IPS-NIHi7 (cell line): Measurements from ENCODE around the gene CDK6.

ENCODE experiments used
- DNase-seq: peaks from one replicate; pipeline ENCODE4 v3.0.0; 2012; ENCODE audit warnings: mixed read lengths; ENCODE audit errors: extremely low spot score

CDK6 gene

DNA sequence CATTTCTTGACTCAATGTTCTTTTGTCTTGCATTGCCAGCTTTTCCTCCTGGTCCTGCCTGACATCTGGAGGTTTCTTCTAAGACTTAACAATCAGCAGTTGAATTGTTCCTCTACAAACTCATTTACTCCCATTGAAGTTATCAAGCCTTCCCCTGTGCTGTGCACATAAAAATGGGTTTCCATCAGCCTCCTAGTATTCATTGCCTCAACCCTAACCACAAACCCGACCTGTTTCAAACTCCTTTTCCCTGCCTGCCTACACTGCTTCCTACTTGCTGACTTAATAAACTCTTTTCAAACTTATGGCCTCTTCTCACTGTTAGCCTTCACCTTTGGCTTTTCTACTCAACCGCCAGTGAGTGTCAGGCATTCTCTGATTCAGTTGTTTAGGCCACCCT lies 9.4 kb upstream of the CDK6 start:
- DNase-seq: no peak

DNA sequence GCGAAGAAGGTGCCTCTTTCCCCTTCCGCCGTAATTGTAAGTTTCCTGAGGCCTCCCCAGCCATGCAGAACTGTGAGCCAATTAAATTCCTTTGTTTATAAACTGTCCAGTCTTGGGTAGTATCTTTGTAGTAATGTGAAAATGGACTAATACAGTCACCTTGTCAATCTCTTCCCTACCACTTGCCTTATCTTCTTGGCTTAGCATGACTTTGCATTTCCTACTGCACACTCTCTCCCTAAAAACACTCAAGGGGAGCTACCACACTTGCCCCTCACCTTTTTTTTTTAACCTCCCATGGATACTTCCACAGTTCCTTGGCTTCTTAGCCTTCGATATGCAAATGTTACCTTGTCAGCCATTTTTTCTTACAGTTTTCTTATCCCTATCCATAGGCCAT lies 7.4 kb upstream of the CDK6 start:
- DNase-seq: no peak

DNA sequence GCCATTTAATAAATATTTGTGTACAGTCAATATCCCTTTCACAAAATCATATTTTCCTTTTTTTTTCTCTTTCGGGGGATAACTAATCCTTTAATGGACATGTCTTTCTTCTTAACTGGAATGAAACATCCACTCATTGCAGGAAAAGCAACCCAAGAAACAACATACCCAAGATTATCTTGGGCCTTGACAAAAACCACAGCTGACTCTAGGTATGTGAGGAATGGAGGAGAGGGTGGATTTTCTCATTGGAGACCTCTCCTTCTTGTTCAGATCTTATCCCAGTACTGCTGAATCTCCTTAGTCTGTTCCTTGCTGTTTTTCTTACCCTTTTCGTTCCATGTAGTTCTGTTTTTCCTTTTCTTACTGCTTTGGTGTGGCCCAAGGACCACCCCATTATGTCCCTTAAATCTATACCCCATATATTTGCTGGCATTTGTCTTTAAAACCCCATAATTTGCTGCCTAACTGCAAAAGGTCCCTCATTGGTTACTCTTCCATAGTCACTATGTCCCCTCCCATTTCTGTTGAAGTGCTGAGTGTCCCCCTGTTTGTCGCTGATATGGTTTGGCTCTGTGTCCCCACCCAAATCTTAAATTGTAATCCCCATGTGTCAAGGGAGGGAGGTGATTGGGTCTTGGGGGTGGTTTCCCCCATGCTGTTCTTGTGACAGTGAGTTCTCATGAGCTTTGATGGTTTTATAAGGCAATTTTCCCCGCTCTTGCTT lies 6.8 kb upstream of the CDK6 start:
- no peak for DNase-seq

DNA sequence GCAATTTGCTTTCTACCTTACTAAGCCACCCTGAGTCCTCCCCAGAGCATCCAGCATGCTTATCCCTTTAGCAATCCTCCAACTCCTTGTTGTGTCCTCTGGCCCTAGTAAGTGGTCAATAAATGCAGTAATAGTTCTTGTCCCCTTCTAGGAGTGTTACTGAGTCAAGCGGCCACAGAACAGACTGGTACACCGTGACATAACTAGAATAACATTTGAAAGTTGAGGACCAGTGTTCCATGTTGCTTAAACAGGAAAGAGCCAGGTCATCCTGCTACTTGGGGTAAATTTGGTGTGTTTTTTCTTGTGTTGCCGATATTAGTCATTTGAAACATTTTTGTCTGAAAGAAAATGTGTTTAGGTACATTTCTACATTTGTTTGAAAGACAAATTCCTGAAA lies 4.8 kb upstream of the CDK6 start:
- DNase-seq: no peak

DNA sequence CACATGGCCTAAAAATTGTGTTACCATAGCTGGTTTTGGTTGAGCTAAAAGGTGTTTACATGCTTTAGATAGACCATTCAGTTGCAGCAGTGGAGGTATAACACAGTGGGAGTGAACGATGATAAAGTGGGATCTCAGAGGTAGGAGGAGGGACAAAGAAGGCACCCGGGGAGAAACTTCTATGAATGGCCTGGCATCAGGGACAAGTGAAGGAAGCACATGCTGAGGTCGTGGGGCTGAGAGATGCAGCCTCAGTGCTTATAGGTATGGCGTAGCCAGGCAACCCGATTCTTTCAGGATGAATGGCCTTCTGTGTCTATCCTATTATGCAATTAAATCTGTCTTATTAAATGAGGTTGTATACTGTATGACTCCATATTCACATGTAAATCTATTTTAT lies 3.9 kb upstream of the CDK6 start:
- DNase-seq: no peak

DNA sequence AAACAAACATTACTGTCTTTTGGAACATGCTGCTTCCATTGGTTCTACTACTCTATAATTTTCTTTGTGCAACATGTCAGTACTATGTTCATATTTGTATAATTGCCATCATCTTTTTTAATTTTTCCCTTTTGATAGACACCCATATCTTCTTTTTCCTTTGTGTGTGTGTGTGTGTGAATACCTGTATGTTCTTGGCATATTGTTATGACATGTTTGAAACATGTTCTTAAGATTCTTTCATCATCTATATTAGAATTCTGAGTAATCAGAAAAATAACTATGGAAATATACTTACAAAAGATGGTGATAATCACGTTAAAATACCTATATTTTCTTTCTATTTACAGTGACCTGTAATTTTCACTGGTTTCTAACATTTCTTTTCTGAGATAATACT lies 3.5 kb upstream of the CDK6 start:
- no peak for DNase-seq

DNA sequence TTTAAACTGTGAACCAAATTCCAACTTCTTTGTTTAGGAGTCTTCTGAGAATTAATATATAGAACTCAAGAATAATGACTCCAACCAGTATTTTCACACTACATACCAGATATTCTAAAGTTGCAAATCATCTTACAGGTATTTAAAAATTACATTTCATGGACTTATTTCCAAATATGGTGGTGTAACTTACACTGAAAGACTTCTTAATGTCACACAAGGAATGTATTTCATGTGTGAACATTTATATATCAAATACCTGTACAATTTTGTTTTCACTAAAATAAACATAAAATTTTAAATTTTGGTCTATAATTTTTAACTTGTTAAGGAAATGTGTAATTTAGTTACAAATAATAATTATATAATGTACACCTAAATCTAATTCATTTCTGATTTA lies 2.6 kb upstream of the CDK6 start:
- DNase-seq: no peak

DNA sequence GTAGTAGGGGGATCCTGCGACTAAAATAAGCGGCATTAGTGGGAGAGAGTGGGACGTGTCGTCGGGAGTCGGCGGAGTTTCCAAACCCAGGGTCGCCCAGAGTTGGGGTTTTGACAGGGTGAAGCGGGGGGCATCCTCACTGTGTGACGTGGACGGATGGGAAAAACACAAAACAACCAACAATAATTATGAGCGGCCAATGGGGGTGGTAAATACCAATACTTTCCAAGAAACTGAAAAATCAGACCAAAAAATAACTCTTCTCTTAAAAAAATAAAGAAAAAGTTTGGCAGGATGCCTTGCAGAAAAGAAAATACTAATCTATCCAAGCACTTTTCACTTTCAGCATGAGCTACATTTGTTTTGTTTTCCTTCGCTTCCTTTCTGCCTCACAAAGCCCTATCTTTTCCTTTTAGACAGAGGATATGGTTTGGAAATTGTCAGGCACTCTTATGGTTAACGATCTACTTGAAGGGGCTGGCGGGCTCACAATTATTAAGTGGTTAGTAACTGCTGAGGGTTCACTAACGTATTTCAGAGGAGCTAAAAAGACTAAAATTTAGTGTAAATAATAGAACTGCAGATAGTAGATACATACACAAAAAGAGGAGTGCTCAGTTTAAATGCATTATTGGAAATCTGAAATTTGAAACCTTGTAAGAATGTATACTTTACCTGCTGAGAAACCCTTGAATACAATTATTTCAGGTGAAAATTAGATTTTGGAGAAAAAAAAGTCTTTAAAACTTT lies 802 bp upstream of the CDK6 start:
- DNase-seq: no peak

DNA sequence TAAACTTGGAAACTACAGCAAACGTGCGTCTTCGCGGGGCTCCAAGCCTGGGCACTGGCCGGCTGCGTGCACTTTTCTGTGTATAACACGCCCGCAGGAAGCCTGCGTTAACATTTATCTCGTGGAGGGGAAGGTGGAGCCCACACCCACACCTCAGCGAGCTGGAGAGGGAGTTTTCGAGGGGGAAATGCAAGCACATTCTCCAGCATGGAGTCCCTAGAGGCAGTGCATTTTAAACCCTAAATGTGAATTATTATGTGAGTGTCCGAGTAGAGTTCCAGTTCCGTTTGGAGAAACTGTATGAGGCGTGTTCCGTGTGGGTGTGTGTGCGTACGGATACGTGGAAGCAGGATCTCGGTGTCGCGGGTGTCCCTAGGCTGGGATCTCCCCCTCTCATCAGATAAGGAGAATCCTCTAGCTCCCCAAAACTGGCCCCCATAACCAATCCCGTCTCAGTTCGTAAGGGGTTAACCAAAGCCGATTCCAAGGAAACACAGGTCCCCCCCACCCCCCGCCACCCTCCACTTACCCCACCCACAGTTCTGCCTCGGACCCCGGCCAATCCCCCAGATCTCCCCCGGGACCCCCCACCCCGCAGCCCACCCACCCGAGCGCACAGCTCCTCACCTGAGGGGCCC lies 403 bp downstream of the CDK6 start:
- DNase-seq: no peak

DNA sequence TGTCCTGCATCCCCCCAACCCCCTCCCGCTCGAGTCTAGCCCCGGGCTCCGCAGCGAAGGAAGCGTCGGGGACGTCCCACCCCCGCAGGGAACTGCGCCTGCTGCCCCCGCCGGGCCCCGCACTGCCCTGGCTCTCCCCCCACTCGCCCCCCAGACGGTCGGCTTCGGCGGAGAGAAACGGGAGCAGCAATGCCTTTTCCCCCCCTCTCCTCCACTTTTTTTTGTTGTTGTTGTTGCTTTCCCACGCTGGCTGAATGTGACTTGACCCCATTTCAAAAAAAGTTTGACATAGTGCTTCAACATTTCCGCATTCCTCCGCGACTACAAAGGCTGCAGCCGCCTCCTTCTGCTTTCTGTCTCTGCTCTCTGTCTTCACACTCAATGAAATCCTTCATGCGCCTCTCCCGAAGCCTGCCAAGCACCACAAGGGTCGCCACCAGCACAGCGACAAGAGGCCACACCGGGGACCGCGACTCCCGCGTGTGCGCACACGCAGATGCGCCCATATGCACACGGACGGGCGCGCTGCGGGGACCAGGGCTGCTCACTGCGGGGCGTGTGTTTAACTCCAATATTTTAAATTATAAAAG lies 1.0 kb downstream of the CDK6 start:
- DNase-seq: peak; percentile 68

DNA sequence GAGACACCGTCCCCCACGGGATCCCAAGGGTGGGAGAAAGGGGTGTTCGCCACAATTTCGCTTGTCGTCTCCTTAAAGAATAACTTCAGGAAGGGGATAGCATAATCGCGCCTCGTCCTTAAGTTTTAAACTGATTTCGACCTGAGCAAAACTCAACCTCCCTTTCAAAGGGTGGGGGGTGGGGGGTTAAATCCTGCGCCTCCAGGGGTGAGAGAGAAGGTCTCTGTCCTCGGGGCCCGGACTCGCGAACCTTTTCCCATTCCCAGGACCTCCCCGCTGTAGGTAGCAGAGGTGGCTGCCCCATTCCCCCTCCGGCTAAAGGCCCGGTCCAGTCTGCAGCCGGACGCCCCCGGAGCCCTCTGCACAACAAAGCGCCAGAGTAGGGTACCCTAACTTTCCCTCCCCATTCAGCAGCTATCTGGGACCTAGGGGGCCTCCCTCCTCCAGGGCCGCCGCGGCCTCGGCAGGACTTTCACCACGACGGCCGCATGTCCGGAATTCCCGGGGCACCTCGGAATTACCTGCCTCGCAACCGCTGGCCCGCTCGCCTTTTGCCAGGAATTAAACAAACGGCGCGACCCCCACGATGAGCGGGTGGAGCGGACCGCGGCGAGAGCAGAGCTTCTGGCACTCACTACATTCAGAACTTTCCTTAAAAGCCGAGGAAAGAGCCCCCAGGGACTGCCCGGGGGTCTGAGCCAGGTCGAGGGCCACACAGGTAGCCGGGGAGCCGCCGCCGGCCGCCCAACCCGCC lies 1.7 kb downstream of the CDK6 start:
- peak; percentile 28 for DNase-seq

DNA sequence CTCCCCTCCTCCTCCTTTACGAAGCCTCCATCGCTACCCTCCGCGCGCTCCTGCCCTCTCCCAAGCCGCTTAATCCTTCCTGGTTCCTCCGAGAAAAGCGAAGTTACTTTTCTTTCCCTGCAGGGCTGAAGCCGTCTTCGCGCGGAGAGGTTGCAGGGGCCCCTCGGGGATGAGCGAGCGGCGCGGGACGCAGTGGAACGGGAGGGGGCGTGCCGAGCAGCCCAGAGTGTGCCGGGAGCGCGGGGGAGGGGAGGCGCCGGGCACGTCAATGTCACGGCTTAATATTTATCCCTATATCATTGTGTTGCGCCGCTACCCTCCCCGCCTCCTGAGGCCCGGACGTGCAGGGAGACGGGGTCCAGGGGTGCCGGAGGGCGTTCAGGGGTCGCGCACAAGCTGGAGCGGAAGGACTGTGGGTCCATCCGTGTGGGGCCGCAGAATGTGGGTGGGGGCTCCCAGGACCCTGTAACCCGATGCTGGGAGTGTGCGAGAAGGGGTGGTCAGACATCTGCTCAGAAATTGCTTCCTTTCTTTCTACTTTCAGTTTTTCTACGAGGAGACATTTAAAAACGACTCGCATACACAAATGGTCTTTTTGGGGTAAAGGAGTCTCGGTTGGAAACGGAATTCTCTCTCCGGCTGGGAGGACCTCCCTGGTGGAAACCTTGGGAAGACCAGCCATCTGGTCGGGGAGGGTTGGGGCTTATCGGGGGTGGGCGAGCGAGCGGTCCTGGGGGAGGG lies 2.4 kb downstream of the CDK6 start:
- peak; percentile 33 for DNase-seq

DNA sequence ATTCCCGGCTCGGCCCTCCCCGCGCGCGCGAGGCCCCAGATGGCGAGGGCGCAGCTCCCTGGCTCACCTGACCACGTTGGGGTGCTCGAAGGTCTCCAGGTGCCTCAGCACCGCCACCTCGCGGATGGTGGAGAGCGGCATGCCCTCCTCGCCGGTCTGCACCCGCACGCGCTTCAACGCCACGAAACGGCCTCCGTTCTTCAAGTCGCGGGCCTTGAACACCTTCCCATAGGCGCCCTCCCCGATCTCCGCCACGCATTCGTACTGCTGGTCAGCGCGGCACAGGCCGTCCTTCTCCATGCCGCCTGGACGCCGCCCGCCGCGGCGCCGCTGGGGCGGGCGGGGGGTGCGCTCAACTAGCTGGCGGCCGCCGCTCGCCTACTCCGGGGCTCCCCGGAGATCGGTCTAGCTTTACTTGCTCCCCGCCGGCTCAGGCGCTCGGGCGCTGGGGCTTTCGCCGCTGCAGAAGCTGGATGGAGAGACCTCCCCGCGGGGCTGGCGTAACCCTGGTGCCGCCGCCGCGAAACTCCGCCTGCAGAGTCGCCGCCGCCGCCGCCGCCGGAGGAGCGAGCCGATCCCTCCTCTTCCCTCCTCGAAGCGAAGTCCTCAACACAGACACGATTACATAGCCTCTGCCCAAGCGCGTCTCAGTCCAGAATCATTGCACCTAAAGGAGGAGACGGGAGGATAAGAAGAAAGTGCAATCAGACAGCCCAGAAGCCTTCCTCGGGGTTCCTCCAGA lies 3.2 kb downstream of the CDK6 start:
- peak; percentile 75 for DNase-seq

DNA sequence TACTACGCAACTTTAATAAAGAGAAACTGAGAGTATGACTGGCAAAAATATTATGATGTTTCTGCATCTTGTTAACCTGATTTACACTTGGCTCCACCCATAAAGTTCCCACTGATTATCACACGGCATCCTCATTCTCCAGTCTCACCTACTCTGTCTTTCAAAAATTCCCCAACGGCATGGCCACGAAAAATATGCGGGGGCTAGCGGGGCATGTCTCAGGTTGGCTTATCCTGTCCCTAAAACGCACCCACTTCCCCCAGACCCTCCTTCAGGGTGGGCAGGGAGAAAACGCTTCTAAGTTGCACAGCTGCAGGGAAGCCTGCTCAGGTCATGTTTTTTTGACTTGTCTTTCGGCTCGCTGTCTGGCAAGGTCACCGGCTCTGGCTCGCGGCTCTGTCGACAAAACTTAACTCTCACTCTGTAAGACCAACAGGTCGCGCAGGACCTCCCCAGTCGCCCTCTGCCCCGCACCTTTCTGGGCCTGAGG lies 3.8 kb downstream of the CDK6 start:
- no peak for DNase-seq

DNA sequence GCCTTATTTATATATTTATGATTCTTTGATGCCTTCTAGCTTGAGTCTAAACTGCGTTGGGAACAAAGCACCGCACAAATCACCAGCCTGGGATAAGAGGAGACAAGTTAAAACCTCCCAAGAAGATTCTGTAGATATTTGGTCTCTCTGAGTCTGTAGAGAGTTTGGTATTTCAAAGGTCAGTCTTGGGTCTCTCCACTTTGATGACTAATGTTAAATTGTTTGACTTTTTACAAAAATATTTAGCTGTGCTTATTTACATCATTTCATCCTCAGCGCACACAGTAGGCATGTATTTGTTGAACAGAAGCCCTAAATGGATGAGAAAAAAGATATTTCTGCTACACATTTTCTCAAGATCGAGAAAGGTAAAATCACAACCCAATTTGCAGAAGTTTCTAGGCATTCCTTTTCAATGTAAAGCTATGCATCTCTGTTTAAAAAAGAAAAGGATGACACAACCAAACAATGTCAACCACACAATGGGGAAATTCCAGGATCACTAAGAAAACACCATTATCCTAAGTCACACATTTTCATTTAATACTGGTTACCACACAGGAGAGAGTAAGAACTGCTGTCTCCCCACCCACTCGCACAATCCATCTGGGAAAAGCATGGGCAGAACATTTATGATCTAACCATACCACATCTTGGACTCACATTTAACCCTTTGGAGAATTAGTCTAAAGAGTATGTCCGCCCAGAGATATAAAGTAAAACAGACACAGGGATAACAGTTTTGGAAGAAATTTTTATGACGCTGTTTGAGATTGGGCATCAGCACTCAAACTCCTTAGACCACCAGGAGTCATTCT lies 4.4 kb downstream of the CDK6 start:
- no peak for DNase-seq

DNA sequence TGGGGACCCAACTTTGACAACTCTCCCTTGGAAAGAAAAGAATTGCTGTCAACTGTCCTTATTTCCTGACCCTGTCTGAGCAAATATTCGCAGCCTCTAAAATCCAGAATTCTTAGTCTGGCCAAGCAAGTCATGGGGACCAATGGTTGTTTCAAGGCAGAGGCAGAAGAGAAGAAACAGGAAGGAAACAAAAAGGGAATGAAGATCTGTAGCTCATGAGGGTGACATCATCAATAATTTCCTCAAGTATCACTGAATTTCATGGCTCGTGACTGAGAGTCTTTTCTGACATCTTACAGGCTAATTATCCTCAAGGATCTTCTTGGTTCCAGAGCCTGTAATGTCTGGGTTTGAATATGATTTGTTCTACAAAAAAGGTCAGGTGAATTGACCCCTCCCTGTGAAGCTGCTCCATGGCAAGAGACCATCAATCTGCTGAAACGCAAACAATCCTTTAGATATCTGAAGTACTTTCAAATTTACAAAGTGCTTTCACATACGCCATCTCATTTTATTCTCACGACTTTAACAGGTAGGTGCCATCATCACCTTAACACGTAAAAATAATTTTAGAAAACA lies 5.8 kb downstream of the CDK6 start:
- DNase-seq: no peak

DNA sequence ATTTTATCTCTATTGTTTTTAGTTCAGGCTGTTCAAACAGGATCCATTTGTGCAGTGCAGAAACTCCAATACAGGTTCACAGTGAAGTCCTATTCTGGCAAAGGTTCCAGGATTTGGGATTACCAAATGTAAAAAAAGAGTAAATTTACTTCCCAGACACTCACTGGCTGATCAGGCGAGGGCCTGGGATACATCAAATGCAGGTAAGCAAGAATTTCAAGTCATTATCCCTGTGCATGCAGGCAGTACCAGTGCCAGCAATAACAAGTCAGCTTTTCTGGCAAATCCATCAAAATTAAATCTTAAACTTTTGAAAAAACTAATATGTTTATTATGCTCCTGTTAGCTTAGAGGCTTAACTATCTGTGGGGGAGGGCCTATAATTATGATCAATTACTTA lies 6.3 kb downstream of the CDK6 start:
- DNase-seq: no peak

DNA sequence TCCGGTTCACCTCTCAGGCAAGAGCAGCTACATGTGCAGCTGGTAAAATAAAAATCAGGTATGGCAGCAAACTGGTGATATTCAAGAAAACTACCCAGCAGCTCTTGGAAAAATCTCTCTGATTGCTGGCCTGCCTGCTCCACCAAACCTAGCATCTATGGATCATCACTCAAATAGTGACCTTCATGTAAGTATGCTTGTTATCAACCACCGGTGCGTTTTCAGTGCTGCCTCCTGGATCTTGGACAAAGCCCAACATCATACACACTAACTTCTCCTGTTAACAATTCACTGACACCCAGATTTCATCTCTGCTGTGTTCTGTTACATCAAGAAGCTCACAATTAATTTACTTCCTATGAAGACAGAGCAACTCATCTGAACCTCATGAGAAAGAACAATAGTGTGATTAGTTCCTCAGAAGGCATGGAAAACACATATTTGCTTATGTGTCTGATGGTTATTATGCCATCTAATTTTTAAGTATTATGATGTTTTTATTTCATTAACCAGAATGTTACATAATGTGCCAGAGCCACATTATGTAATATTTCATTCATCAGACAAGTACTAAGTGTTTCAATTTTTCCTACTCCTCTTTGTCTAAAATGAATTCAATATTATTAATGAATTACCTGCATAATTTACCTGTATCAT lies 8.8 kb downstream of the CDK6 start:
- no peak for DNase-seq
